HepG2 (cell line): ENCODE data around the gene GUSB. TPM values are rescaled to one million over a fixed set of nuclear protein-coding genes. Genes with fewer than 3 reads are reported as not detected.

Experiments used
- AGO2 ChIP-seq: fragments of 200-400 bp; formaldehyde crosslinking; optimal IDR thresholded peaks from 2 replicates; pipeline ENCODE3; 2017; ENCODE audit warnings: mild to moderate bottlenecking, low read depth, low read length, moderate library complexity
- DDIT3 ChIP-seq: sonication (generic); formaldehyde crosslinking; IDR thresholded peaks from 2 replicates; pipeline ENCODE4 v1.4.0; 2020; ENCODE audit warnings: mild to moderate bottlenecking, missing genetic modification reagents
- HNRNPK ChIP-seq: fragments of 200-400 bp; formaldehyde crosslinking; IDR thresholded peaks from 2 replicates; pipeline ENCODE4 v1.6.1; 2018; ENCODE audit warnings: low read length, low read depth, moderate library complexity, mild to moderate bottlenecking; ENCODE audit not compliant: poor library complexity, severe bottlenecking
- HNRNPLL ChIP-seq: fragments of 200-400 bp; formaldehyde crosslinking; IDR thresholded peaks from 2 replicates; pipeline ENCODE4 v1.6.1; 2017; ENCODE audit warnings: mild to moderate bottlenecking, low read depth, low read length; ENCODE audit not compliant: poor library complexity, severe bottlenecking
- HOXA5 ChIP-seq: sonication (generic); formaldehyde crosslinking; IDR thresholded peaks from 2 replicates; pipeline ENCODE4 v1.4.0; 2020; ENCODE audit warnings: missing genetic modification reagents
- MTA1 ChIP-seq: sonication (generic); formaldehyde crosslinking; IDR thresholded peaks from 2 replicates; pipeline ENCODE4 v1.4.0; 2020; ENCODE audit warnings: missing genetic modification reagents, mild to moderate bottlenecking, borderline replicate concordance
- REXO4 ChIP-seq: sonication (generic); formaldehyde crosslinking; IDR thresholded peaks from 2 replicates; pipeline ENCODE4 v1.8.0; 2022; ENCODE audit warnings: missing genetic modification reagents, mild to moderate bottlenecking, borderline replicate concordance
- RNF2 ChIP-seq: fragments of 450-650 bp; conservative IDR thresholded peaks from 2 replicates; pipeline ENCODE4 v1.6.1; 2016; ENCODE audit warnings: low read depth
- SIX4 ChIP-seq: sonication (generic); formaldehyde crosslinking; IDR thresholded peaks from 2 replicates; pipeline ENCODE4 v1.4.0; 2020; ENCODE audit warnings: missing genetic modification reagents
- ZBTB8A ChIP-seq: sonication (generic); formaldehyde crosslinking; IDR thresholded peaks from 2 replicates; pipeline ENCODE4 v1.4.0; 2020; ENCODE audit warnings: mild to moderate bottlenecking, low read depth, missing genetic modification reagents, borderline replicate concordance
- ZEB1 ChIP-seq: IDR thresholded peaks from 2 replicates; pipeline ENCODE4 v1.6.1; 2012; ENCODE audit warnings: mild to moderate bottlenecking, low read depth, inconsistent platforms; ENCODE audit not compliant: insufficient replicate concordance
- ZFP36 ChIP-seq: fragments of 150-350 bp; IDR thresholded peaks from 2 replicates; pipeline ENCODE4 v1.6.1; 2018; ENCODE audit warnings: borderline replicate concordance, low read length, low read depth; ENCODE audit not compliant: partially characterized antibody
- ZNF10 ChIP-seq: sonication (generic); formaldehyde crosslinking; IDR thresholded peaks from 2 replicates; pipeline ENCODE4 v1.4.0; 2020; ENCODE audit warnings: mild to moderate bottlenecking, low read depth, missing genetic modification reagents, borderline replicate concordance
- ZNF260 ChIP-seq: sonication (generic); formaldehyde crosslinking; IDR thresholded peaks from 2 replicates; pipeline ENCODE4 v1.4.0; 2020; ENCODE audit warnings: missing genetic modification reagents, low read depth, mild to moderate bottlenecking, borderline replicate concordance
- ZNF326 ChIP-seq: sonication (generic); formaldehyde crosslinking; IDR thresholded peaks from 2 replicates; pipeline ENCODE4 v1.4.0; 2020; ENCODE audit warnings: missing genetic modification reagents, borderline replicate concordance
- ZNF382 ChIP-seq: sonication (generic); formaldehyde crosslinking; IDR thresholded peaks from 2 replicates; pipeline ENCODE4 v1.5.0; 2020; ENCODE audit warnings: missing genetic modification reagents, mild to moderate bottlenecking, borderline replicate concordance
- ZNF432 ChIP-seq: sonication (generic); formaldehyde crosslinking; IDR thresholded peaks from 2 replicates; pipeline ENCODE4 v1.5.0; 2020; ENCODE audit warnings: missing genetic modification reagents, mild to moderate bottlenecking, borderline replicate concordance
- ZNF775 ChIP-seq: sonication (generic); formaldehyde crosslinking; IDR thresholded peaks from 2 replicates; pipeline ENCODE4 v1.4.0; 2020; ENCODE audit warnings: missing genetic modification reagents, mild to moderate bottlenecking, moderate library complexity, borderline replicate concordance
- polyA plus RNA-seq, 8 experiments: library from polyadenylated mRNA; depleted of rRNA in 3 of 8; stranded (reverse) in 7 of 8; unstranded in 1 of 8; fragments of >200 nt; fragmentation: Illumina TruSeq in 4 of 8; extraction: Trizol in 4 of 8; gene quantifications; 2 replicates each; pipeline versions ENCODE4 v1.2.1 to v1.2.3, GENCODE V29; 2011 to 2016; ENCODE audit warnings: low read depth in 4 of 8, missing spikeins in 1 of 8, mixed read lengths in 1 of 8; ENCODE audit not compliant: insufficient read depth in 1 of 8
- total RNA-seq, 5 experiments: library from RNA; depleted of rRNA; stranded (reverse); fragments of >200 nt; fragmentation: Illumina TruSeq; extraction: Trizol; gene quantifications; 2 replicates each; pipeline ENCODE4 v1.2.3, GENCODE V29; 2016; ENCODE audit warnings: low read depth in 1 of 5
- TF ChIP-seq, protein P1 (sequence below), 2 experiments: sonication (generic) in 1 of 2; formaldehyde crosslinking in 1 of 2; IDR thresholded peaks; 2 replicates each; pipeline versions ENCODE4 v1.4.0 to v1.6.1; 2016 to 2020; ENCODE audit warnings: borderline replicate concordance in 1 of 2, low read depth in 1 of 2, mild to moderate bottlenecking in 1 of 2, missing genetic modification reagents in 1 of 2
- TF ChIP-seq, protein P2 (sequence below): sonication (generic); formaldehyde crosslinking; IDR thresholded peaks from 2 replicates; pipeline ENCODE4 v1.4.0; 2020; ENCODE audit warnings: missing genetic modification reagents
- TF ChIP-seq, protein P3 (sequence below): sonication (generic); IDR thresholded peaks from 2 replicates; pipeline ENCODE4 v1.6.1; 2016; ENCODE audit warnings: low read depth, borderline replicate concordance

The GUSB gene
- total and polyA plus RNA-seq, 2 of the 13 experiments (the other 11 are each of a cell fraction or from before 2014, with no cell fraction given): 18.8 to 60.0 TPM

- TF ChIP-seq RNF2: peak; percentile 99
- peak; percentile 51 for TF ChIP-seq HNRNPK
- no peak for TF ChIP-seq ZNF10 (CRISPR knock-in tag)
- TF ChIP-seq ZNF326 (CRISPR knock-in tag): no peak
- no peak for TF ChIP-seq ZNF775
- 0 out of 2 replicates have a peak, but pooled peaks have one; percentile 57 for TF ChIP-seq DDIT3 (CRISPR knock-in tag)
- no peak; the same call in 1 of the 2 replicates for TF ChIP-seq ZNF260
- no peak for TF ChIP-seq ZBTB8A (CRISPR knock-in tag)
- peak; percentile 49; the same call in 1 of the 2 replicates for TF ChIP-seq REXO4 (CRISPR knock-in tag)
- TF ChIP-seq ZFP36: no peak
- TF ChIP-seq, protein P1, sequence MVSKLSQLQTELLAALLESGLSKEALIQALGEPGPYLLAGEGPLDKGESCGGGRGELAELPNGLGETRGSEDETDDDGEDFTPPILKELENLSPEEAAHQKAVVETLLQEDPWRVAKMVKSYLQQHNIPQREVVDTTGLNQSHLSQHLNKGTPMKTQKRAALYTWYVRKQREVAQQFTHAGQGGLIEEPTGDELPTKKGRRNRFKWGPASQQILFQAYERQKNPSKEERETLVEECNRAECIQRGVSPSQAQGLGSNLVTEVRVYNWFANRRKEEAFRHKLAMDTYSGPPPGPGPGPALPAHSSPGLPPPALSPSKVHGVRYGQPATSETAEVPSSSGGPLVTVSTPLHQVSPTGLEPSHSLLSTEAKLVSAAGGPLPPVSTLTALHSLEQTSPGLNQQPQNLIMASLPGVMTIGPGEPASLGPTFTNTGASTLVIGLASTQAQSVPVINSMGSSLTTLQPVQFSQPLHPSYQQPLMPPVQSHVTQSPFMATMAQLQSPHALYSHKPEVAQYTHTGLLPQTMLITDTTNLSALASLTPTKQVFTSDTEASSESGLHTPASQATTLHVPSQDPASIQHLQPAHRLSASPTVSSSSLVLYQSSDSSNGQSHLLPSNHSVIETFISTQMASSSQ (IDR thresholded peaks at IDR 0.05; ENCODE audit: low read depth): no peak
- TF ChIP-seq, protein P1 (CRISPR knock-in tag; IDR thresholded peaks at IDR 0.05; ENCODE audit: borderline replicate concordance): peak; percentile 75; the same call in 1 of the 2 replicates
- TF ChIP-seq SIX4: peak; percentile 69; the same call in 1 of the 2 replicates
- TF ChIP-seq ZNF432 (CRISPR knock-in tag): no peak
- TF ChIP-seq HNRNPLL: peak; percentile 73
- TF ChIP-seq MTA1 (CRISPR knock-in tag): peak; percentile 90
- TF ChIP-seq HOXA5: peak; percentile 93
- peak; percentile 50 for TF ChIP-seq ZEB1
- TF ChIP-seq, protein P2, sequence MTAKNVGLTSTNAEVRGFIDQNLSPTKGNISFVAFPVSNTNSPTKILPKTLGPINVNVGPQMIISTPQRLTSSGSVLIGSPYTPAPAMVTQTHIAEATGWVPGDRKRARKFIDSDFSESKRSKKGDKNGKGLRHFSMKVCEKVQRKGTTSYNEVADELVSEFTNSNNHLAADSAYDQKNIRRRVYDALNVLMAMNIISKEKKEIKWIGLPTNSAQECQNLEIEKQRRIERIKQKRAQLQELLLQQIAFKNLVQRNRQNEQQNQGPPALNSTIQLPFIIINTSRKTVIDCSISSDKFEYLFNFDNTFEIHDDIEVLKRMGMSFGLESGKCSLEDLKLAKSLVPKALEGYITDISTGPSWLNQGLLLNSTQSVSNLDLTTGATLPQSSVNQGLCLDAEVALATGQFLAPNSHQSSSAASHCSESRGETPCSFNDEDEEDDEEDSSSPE (CRISPR knock-in tag): peak; percentile 99
- TF ChIP-seq, protein P3, sequence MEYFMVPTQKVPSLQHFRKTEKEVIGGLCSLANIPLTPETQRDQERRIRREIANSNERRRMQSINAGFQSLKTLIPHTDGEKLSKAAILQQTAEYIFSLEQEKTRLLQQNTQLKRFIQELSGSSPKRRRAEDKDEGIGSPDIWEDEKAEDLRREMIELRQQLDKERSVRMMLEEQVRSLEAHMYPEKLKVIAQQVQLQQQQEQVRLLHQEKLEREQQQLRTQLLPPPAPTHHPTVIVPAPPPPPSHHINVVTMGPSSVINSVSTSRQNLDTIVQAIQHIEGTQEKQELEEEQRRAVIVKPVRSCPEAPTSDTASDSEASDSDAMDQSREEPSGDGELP: 0 out of 2 replicates have a peak, but pooled peaks have one; percentile 17
- no peak for TF ChIP-seq ZNF382 (CRISPR knock-in tag)
- peak; percentile 46 for TF ChIP-seq AGO2
Measured at GRCh38 chr7:65981965-65982792, at the start of gene GUSB (continued).
